RPMI8226 (cell line): ENCODE results near the gene ITIH2.
"Not testable (repeated sequence)": the region's sequence is repeated elsewhere in the genome, so short reads cannot be mapped to it uniquely, and the experiment has no call there.

Source experiments
- DNase-seq: peaks from one replicate; pipeline ENCODE4 v3.0.0-alpha.2; 2015

The ITIH2 gene

GRCh38 chr10:7700577-7701125 is 2.5 kb upstream of the ITIH2 start:
- no peak for DNase-seq

GRCh38 chr10:7701158-7701742 is 1.9 kb upstream of the ITIH2 start:
- no peak for DNase-seq

GRCh38 chr10:7702288-7702812 is 766 bp upstream of the ITIH2 start:
- no peak for DNase-seq

- no peak for DNase-seq
These were observed 1.2 kb downstream of the ITIH2 start for GRCh38 chr10:7704071-7705016.

- DNase-seq: no peak
These were observed 2.2 kb downstream of the ITIH2 start for GRCh38 chr10:7705341-7705740.

- no peak for DNase-seq
These were observed 3.5 kb downstream of the ITIH2 start for GRCh38 chr10:7706534-7707073.

GRCh38 chr10:7707102-7707501 is 4.0 kb downstream of the ITIH2 start:
- no peak for DNase-seq

- no peak for DNase-seq
These were observed 4.9 kb downstream of the ITIH2 start for GRCh38 chr10:7707858-7708622.

- no peak for DNase-seq
These were observed 5.7 kb downstream of the ITIH2 start for GRCh38 chr10:7708832-7709231.

- DNase-seq: no peak
These were observed 7.3 kb downstream of the ITIH2 start for GRCh38 chr10:7710446-7710845.

GRCh38 chr10:7711075-7711474 is 8.0 kb downstream of the ITIH2 start:
- DNase-seq: not testable (repeated sequence)

GRCh38 chr10:7715515-7715914 is 12.4 kb downstream of the ITIH2 start:
- no peak for DNase-seq

- DNase-seq: no peak
These were observed 14.7 kb downstream of the ITIH2 start for GRCh38 chr10:7717767-7718166.

GRCh38 chr10:7718685-7719084 is 15.6 kb downstream of the ITIH2 start:
- no peak for DNase-seq

- no peak for DNase-seq
These were observed 17.4 kb downstream of the ITIH2 start for GRCh38 chr10:7720478-7720877.

- no peak for DNase-seq
These were observed 19.9 kb downstream of the ITIH2 start for GRCh38 chr10:7722927-7723529.

GRCh38 chr10:7734821-7735220 is 31.7 kb downstream of the ITIH2 start:
- DNase-seq: no peak

- DNase-seq: no peak
These were observed 35.7 kb downstream of the ITIH2 start for GRCh38 chr10:7738536-7739407.

- DNase-seq: no peak
These were observed 41.2 kb downstream of the ITIH2 start for GRCh38 chr10:7744307-7744706.

- DNase-seq: not testable (repeated sequence)
These were observed 45.5 kb downstream of the ITIH2 start for GRCh38 chr10:7748637-7749036.

GRCh38 chr10:7750222-7750621 is 47.1 kb downstream of the ITIH2 start:
- no peak for DNase-seq
